ENCODE measurements around the gene TLX1.

DNA sequence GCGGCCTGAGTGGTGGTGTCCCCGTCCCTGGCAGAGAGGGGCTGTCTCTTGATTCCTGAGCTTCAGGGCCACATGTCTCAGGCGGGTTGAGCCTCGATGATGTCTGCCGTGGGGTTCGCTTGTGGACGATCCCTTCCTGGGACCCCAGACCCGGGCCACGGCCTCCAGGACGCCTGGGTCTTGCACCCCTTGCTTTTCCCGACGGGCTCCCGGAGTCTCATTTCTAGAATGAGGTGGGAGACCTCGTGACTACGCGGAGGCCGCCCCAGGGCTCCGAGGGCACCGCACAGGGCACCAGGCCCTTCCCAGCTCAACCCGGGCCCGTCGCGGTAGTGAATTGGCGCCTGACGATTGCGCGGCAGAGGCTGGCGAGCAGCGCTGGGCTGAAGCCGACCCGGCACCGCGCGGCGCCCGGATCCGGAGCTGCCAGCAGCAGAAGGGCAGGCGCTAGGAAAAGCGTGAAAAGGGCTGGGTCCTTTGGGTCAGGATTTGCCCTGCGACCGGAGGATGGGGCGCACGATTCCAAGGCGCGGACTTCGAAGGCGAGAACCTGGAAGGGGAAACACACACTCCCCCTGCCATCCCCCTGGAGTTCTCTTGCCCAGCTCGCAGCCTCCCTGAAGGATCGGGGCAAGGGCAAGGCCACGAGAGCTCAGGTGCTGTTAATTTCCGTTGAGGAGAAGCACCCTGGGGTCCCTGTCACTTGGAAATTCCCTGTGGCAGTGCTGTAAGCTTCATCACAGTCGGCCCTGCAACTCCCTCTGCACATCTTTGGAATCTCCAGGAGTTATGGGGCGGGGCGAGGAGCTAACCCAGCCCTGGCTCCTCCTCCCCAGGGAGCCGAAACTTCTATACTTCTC, 15.5 kb downstream of the TLX1 start:
- TF ChIP-seq, protein P1, sequence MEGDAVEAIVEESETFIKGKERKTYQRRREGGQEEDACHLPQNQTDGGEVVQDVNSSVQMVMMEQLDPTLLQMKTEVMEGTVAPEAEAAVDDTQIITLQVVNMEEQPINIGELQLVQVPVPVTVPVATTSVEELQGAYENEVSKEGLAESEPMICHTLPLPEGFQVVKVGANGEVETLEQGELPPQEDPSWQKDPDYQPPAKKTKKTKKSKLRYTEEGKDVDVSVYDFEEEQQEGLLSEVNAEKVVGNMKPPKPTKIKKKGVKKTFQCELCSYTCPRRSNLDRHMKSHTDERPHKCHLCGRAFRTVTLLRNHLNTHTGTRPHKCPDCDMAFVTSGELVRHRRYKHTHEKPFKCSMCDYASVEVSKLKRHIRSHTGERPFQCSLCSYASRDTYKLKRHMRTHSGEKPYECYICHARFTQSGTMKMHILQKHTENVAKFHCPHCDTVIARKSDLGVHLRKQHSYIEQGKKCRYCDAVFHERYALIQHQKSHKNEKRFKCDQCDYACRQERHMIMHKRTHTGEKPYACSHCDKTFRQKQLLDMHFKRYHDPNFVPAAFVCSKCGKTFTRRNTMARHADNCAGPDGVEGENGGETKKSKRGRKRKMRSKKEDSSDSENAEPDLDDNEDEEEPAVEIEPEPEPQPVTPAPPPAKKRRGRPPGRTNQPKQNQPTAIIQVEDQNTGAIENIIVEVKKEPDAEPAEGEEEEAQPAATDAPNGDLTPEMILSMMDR (IDR thresholded peaks at IDR 0.05) = no peak
- no peak for TF ChIP-seq POLR2AphosphoS5 (IDR thresholded peaks at IDR 0.05; ENCODE audit: insufficient read depth in 1 of 2, low read depth in 1 of 2)
